Measurements from ENCODE around the gene LPCAT1.

The LPCAT1 gene

GRCh38 chr5:1558944-1559343, 35.2 kb upstream of the LPCAT1 start:
- no peak for TF ChIP-seq ZNF274 (IDR thresholded peaks at IDR 0.05; ENCODE audit: low read depth, low read length)
- no peak overlapping the region for H3K4me3 ChIP-seq (ENCODE audit: low read length)

- no peak for TF ChIP-seq ZNF274 (IDR thresholded peaks at IDR 0.05; ENCODE audit: low read depth, low read length)
- no peak overlapping the region for H3K4me3 ChIP-seq (ENCODE audit: low read length)
Observed at GRCh38 chr5:1557114-1557873, 33.5 kb upstream of the LPCAT1 start.

- no peak for TF ChIP-seq ZNF274 (IDR thresholded peaks at IDR 0.05; ENCODE audit: low read depth, low read length)
- no peak overlapping the region for H3K4me3 ChIP-seq (ENCODE audit: low read length)
Observed at GRCh38 chr5:1555808-1556731, 32.3 kb upstream of the LPCAT1 start.

DNA sequence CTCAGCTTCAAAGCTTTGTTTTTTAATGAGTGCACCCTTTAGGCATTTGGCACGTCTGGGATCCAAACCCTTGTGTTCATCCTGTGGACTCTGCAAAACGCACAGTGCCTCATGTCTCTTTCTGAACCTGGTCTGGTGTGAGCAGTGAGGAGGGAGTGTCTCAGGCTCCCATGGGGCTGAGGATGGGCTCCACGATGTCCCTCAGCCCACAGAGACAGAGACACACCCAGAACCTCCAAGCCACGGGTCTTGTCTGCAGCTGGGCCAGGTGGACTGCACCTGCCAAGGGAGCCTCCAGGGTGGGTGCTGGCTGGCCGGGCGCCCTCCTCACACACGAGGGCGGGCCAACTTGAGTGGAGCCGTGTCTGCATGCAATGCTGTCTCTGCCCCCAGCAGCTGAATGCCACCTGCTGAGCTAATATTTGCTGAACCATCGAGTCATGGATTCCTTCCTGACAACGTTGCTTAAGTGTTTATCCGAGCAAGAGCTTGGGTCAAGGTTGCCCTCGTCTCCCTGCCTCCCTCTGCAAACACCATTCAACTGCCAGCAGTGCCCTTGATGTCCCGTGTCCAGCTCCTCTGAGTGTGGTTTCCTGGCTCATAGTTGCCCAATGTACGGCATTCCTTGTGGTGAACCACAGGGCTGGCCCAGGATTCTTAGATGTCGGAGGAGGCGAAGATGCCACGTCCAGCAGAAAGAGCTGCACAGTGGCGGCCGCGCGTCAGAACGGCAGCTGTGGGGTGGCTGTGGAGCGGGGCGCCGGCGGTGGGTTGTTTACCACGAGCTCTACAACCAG, 31.4 kb upstream of the LPCAT1 start:
- no peak overlapping the region for H3K4me3 ChIP-seq (ENCODE audit: low read length)
- no peak for TF ChIP-seq ZNF274 (IDR thresholded peaks at IDR 0.05; ENCODE audit: low read depth, low read length)

- no peak overlapping the region for H3K4me3 ChIP-seq (ENCODE audit: low read length)
- TF ChIP-seq ZNF274 (IDR thresholded peaks at IDR 0.05; ENCODE audit: low read depth, low read length) = no peak
Observed at GRCh38 chr5:1554410-1554967, 30.7 kb upstream of the LPCAT1 start.

DNA sequence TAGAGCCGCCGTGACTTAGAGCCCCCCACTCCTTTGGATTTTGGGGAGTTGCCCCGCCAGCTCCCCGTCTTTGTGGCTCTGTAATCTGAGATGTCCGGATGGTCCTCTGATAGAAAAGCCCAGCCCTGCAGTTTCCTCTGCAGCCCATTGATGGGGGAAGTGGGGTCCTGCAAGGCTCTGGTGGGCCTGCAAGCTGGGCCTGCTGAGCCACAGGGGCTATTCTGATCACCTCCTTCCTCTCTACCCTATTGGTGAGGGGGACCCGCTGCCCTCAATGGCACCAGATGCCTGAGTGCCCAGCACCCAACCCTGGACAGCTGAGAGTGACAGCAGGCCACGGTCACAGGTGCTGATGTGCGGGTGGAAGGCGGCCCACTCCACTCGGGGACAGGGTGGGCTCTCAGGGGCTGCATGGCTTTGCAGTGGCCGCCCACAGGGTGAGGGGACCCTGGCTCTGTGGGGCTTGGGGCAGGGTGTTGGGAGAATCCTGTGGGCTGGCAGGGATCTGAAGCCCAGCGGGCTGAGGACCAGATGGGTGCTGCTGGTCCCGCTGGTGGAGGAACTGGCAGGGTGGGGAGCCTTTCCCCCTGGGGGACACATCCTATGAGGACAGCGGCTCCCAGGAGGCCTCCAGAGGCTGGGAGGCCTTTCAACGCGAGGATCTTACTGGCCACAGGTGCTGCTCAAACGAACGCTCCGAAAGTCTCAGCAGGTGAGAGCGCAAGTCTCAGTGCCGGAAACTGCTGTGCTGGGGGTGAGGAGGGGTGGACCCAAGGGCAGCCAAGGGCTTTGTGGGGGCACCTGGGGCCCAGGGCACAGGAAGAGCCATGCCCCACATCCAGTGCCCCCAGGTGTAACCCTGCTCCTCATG, 30.0 kb upstream of the LPCAT1 start:
- no peak overlapping the region for H3K4me3 ChIP-seq (ENCODE audit: low read length)
- no peak for TF ChIP-seq ZNF274 (IDR thresholded peaks at IDR 0.05; ENCODE audit: low read depth, low read length)

DNA sequence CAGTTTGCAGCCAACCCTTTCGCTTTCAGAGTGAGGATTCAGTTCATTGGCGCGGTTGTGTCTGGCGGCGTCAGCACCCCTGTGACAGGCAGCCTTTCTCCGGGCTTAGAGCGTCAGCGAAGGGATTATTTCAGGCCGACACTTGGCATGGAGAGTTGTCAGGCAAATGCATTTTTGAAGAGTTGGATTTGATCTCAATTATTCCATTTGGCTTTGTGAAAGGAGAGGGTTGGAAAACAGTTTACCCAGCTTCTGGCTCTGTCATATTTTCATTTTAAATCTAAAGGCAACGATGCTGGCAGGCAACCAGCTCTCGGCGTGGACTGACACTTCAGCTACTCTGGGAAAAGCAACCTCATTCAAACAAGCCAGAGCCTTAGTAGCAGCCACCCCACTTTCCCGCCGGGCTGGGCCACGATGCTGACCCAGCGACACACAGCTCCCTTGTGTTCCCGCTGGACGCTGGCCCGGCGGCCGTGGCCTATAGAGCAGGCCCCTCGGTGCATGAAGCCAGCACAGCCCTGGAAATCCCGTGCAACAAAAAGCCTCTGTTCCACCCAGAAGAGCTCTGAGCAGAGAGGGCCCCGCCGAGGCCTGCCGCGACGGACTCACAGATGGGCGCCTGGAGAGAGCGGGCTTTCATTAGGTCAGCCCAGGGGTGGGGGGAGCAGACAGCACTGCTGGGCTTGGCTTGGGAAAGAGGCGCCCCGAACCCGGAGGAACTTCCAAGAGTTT, 28.9 kb upstream of the LPCAT1 start:
- TF ChIP-seq ZNF274 (IDR thresholded peaks at IDR 0.05; ENCODE audit: low read depth, low read length) = no peak
- no peak overlapping the region for H3K4me3 ChIP-seq (ENCODE audit: low read length)

DNA sequence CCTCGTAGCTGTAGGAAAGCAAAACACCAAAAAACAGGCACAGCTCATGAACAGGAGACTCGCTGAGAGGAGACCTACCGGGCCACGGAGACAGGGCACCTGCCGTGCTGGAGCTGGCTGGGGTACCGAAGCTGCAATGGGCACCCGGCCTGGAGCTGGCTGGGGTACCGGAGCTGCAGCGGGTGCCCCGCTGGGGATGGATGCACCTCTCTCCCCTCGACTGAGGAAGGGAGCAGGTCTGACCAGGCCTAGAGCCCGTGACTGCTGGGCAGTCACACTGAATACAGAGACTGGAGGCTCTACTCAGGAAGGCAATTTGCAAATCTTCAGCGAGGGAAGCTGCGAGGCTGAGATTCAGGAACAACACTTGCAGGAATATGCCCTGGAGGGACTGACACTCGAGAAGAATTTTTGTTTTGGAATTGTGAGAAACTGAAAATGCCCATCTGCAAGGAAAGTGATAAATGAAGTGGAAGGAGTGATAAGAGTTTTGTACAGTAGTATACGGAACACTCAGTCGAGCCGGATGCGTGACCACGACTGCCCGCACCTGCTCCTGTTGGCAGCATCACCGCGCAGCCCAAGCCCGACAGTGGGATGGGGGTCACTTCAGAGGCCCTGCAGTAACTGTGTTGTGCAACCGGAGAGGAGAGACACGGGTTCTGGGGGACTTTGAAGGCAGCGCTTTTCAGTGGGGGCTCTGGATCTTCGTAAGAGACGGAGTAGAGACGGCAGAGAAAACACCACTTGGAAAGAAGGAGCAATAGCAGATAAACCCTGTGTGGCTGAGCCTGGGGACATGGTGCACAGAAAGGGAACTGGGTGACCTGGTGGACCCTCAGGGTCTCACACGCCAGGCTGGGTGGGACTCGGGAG, 27.9 kb upstream of the LPCAT1 start:
- H3K4me3 ChIP-seq (ENCODE audit: low read length) = no peak overlapping the region
- TF ChIP-seq ZNF274 (IDR thresholded peaks at IDR 0.05; ENCODE audit: low read depth, low read length) = no peak

DNA sequence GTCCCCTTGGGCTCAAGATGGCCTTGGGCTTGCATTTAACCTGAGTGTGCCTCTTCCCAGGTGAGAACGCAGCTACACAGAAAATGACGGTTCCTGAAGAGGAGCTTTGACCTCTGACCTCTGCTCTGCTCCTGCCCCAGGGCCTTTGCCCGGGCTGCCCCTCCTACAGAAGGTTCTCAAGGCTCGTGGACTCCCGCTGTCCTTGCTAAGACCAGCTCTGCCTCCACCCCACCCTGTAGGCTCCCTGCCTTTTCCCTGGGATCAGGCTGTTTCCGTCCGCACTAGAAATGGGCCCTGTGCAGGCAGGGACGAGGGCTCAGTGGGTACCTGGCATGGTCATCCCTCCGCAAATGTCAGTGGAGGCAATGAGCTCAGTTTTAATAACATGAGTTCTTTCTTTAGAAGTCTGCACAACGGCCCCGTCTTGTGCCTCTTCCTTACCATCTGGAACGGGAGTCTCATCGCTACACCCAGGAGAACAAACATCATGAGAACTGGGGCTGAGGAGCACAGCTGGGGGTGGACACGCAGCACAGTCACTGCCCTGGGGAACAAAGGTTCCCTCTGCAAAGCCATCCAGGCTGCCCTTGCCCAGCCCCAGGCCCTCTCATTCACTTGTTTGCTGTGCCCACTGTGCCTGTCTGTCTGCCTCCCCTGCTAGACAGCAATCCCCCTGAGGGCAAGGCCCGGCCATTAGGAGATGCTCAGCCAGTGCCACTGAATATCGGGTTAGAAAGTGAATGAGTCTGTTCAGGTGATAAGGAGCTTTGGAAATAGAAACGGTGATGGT, 26.7 kb upstream of the LPCAT1 start:
- H3K4me3 ChIP-seq (ENCODE audit: low read length) = no peak overlapping the region
- TF ChIP-seq ZNF274 (IDR thresholded peaks at IDR 0.05; ENCODE audit: low read depth, low read length) = no peak

DNA sequence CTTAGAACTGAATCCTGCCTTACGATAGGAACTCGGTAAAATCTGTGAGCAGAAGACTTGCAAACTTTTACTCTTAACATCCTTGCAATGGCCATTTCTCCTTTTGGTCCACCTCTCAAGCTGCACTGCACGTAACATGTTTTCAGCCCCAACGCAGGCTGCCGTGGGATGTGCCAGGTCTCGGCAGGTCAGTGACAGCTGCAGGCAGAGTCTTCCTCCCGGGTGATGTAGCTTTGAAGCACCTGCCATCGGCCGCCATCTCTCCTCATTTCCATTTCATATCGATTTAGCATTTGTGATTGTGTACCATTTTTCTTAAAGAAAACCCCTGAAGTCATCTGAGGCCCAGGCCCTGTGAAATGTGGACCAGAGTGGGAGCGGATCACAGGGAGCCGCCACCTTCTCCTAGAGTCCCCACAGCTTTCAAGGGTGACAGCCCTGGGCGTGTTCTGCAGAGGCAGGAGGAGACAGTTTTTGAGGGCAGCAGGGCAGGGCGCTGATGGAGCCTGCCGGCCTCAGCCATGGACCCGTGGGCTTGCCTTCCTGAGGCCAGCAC, 25.8 kb upstream of the LPCAT1 start:
- no peak overlapping the region for H3K4me3 ChIP-seq (ENCODE audit: low read length)
- no peak for TF ChIP-seq ZNF274 (IDR thresholded peaks at IDR 0.05; ENCODE audit: low read depth, low read length)
